ENCODE measurements around the gene SERPINI2.
"Not testable (repeated sequence)": the region's sequence is repeated elsewhere in the genome, so short reads cannot be mapped to it uniquely, and the experiment has no call there.

- TF ChIP-seq PBX3 (IDR thresholded peaks at IDR 0.05); MAX (IDR thresholded peaks at IDR 0.05); RNF2 (IDR thresholded peaks at IDR 0.05; ENCODE audit: borderline replicate concordance, low read depth); CTCF (IDR thresholded peaks at IDR 0.05); POLR2A (IDR thresholded peaks at IDR 0.05; ENCODE audit: low read length); RAD21 (conservative IDR thresholded peaks at IDR 0.05 in 1 of 2, IDR thresholded peaks at IDR 0.05 in 1 of 2); SMC3 (IDR thresholded peaks at IDR 0.05); JUN (IDR thresholded peaks at IDR 0.05): not testable (repeated sequence)
These were observed 46.9 kb downstream of the SERPINI2 start for GRCh38 chr3:167426962-167427361.

All from A549 (cell line).